Kidney epithelial cell (primary cell): ENCODE measurements around the gene KCNK5. TPM values are rescaled to one million over a fixed set of nuclear protein-coding genes. Genes with fewer than 3 reads are reported as not detected.

ENCODE experiments used
- DNase-seq: peaks from one replicate; pipeline ENCODE4 v3.0.0-alpha.2; 2010; ENCODE audit warnings: low read depth
- H3K27me3 ChIP-seq: 2 replicates; pipeline ENCODE4 v1.6.0; 2011; ENCODE audit warnings: low read length; ENCODE audit not compliant: control insufficient read depth, insufficient read depth
- H3K36me3 ChIP-seq: 2 replicates; pipeline ENCODE4 v1.5.1; 2011; ENCODE audit warnings: low read length; ENCODE audit not compliant: control insufficient read depth, insufficient read depth
- H3K4me3 ChIP-seq: 2 replicates; pipeline ENCODE4 v1.5.1; 2011; ENCODE audit warnings: low read depth, mild to moderate bottlenecking, control low read depth, low read length
- CTCF ChIP-seq: IDR thresholded peaks from 2 replicates; pipeline ENCODE4 v1.5.1; 2011; ENCODE audit warnings: mild to moderate bottlenecking, moderate library complexity, low read length, control low read depth, inconsistent platforms; ENCODE audit not compliant: insufficient read depth, poor library complexity, severe bottlenecking
- total RNA-seq: library from RNA; depleted of rRNA; stranded (reverse); fragments of >200 nt; gene quantifications from 2 replicates; pipeline ENCODE4 v1.2.3, GENCODE V29; 2015

Gene KCNK5
- total RNA-seq, 1 donor from 2014 or later, result 2.3 TPM

- no peak for TF ChIP-seq CTCF
- no peaks in the 10 kb centered on the region for H3K27me3 ChIP-seq
- no peak overlapping the region for H3K4me3 ChIP-seq
- DNase-seq, result no peak
- no peaks in the 10 kb centered on the region for H3K36me3 ChIP-seq
These were observed 15.0 kb downstream of the KCNK5 start for GRCh38 chr6:39214120-39214813.

- no peak overlapping the region for H3K4me3 ChIP-seq
- H3K36me3 ChIP-seq, result no peaks in the 10 kb centered on the region
- no peaks in the 10 kb centered on the region for H3K27me3 ChIP-seq
- TF ChIP-seq CTCF, result no peak
- DNase-seq, result no peak
These were observed 15.9 kb downstream of the KCNK5 start for GRCh38 chr6:39213195-39213920.

- H3K36me3 ChIP-seq, result no peaks in the 10 kb centered on the region
- TF ChIP-seq CTCF, result no peak
- no peaks in the 10 kb centered on the region for H3K27me3 ChIP-seq
- no peak for DNase-seq
- no peak overlapping the region for H3K4me3 ChIP-seq
These were observed 18.1 kb downstream of the KCNK5 start for GRCh38 chr6:39211183-39211582.

- no peaks in the 10 kb centered on the region for H3K36me3 ChIP-seq
- DNase-seq, result no peak
- no peaks in the 10 kb centered on the region for H3K27me3 ChIP-seq
- H3K4me3 ChIP-seq, result no peak overlapping the region
- TF ChIP-seq CTCF, result no peak
These were observed 18.8 kb downstream of the KCNK5 start for GRCh38 chr6:39210450-39210849.

GRCh38 chr6:39209911-39210310 lies 19.4 kb downstream of the KCNK5 start:
- TF ChIP-seq CTCF, result no peak
- Histone ChIP-seq H3K36me3 (no peaks in the 10 kb centered on the region), H3K27me3 (no peaks in the 10 kb centered on the region), H3K4me3 (no peak overlapping the region)
- no peak for DNase-seq
